HL-60/S4 treated with phorbol 12-myristate 13-acetate at 8.2 ng/mL for 4 days and 3 days (cell line): ENCODE results near the gene NDUFA11.

ENCODE experiments used
- in situ Hi-C: fragments of 300-500 bp; cut with MboI; formaldehyde crosslinking; loops from 2 replicates; pipeline ENCODE4 v1.15.0; 2022; ENCODE audit warnings: low sequenced_read_pairs

NDUFA11 gene

DNA sequence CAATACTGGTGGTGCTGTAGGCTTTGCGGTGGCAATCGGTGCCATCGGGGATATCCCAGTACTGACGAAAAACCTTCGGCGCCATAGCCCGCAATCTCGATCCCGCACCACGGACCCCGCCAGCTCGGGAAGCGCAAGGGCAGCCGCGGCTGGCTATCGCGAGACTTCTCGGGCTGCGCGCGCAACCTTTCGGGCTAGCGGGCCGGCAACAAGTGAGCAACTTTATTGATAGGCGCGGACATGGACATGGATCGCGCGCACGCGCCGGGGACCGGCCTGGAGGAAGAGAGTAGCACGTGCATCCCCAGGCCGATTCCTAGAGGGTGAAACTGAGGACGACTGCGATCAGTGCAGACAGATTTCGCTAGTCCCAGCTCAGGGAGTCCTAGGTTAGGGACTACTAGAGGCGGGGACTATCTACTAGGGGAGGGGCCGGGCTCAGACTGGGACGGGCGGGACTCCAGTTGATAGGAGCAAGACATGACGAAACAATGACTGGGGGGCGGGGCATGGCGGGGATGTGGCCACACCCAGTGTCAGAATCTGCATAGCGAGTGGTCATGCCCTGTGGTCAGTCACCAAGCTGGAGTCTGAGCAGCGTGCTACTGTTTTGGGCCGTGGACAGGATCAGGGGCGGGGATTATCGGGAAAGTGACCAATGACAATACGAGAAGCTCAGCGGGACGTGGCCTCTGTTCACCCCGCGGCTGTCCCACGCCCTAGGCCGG is at the start of gene NDUFA11:
NDUFA11 (minus strand) TSS at position 167 of the 728 bp plus-strand sequence; CDS start at position 85, 82 bp downstream.
- in situ Hi-C loops, result no loop called here

DNA sequence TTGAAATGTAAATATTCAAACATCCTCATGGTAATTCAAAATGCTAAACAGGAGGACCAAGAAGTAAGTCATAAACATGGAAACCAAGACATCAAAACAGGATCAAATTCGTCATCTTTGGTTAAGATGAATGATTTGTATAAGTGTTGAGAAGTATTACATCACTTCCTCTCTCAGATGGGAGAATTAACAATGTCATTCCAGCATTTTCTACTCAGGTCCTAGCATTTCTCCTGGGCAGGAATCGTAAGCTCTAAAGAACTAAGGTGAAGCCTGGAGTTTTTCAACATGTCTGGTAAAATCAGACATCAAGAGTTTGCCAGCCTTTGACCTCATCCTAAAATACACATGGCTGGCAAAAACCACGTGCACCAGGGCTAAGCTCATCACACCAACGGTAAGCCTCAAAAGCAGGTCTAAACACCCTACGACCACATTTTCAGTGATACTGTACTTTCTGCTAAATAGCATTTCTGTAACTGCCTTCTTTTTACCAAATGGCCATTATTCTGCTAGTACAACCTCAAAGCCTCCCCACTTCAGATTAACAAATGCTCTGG is 49.5 kb upstream of the NDUFA11 start:
- in situ Hi-C loops, result no loop called here

DNA sequence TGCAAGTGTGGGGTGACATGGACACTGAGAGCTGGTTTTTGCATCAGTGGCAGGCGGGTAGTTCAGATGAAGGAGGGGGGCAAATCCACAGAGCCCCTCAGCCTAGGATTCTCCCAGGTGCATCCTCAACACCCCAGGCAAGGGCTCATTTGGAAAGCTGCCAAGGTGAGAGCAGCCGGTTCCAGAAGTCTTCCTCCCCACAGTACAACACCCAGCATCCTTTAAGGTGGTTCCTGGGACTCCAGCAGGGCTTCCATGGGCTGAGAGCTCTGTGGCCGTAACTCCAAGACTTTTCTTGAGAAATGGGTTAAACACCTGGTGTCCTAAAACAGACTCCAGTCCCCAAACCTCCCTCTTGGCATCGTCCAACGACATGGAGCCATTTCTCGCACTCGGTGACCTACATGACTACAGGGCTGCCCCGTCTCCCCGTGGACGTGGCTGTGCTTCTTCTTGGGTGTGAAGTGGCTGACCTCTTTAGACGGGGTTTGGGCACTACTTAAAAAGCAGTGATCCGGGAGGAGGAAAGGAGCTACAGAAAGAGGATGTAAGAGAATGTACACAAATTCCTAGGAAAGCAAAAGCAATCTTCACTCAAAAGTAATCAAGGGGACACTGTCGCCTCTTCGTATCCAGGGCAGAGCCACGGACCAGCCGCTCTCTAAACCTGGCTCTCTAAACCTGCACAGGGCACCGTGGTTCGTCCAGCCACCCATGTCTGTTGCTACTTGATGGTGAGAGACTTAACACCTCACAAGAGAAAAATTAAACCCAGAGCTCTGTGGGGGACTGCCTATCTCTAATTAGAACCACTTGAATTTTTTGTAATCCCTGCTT is 48.8 kb upstream of the NDUFA11 start:
- in situ Hi-C loops, result no loop called here

DNA sequence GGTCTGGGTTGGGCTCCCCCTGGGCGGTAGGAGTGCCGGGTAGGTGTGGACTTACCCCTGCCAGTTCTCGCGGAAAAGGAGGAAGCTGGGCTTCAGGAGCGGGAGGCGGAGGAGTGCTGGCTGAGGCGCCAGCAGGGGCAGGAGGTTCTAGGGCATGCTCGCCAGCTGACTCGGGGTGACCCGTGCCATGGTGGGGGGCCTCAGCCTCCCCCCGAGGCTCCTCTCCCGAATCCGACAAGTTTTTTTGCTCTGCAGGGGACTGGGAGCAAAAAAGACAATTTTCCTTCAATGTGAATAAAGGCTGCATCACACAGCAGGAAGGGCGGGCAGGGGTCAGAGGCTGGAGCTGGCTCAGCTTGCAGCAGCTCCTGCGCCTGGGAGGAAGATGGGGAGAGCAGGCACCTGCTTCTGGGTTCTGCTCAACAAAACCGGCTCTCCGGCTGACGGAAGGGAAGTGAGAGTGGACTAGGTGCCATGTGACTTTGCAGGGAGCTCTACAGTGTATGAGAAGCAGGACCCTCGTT is 47.8 kb upstream of the NDUFA11 start:
- in situ Hi-C loops, result no loop called here

DNA sequence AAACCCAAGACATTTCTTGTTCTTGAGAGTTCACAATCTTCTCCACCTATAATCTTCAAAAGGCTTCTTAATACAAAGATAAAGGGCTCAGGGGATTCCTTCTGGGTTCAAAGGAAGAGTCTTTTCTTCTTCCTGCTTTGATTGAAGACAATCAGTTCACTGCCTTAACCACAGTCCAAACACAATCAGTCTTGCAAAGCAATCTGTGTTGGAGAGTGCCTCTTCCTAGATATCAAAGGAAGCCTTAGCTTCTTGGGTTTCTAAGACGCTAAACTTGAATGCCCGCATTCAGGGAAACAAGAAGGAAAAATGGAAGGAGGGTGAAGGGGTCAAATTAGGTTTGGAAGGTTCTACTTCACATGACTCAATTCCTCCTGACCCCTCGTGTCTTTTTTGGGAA is 47.2 kb upstream of the NDUFA11 start:
- in situ Hi-C loops, result no loop called here

DNA sequence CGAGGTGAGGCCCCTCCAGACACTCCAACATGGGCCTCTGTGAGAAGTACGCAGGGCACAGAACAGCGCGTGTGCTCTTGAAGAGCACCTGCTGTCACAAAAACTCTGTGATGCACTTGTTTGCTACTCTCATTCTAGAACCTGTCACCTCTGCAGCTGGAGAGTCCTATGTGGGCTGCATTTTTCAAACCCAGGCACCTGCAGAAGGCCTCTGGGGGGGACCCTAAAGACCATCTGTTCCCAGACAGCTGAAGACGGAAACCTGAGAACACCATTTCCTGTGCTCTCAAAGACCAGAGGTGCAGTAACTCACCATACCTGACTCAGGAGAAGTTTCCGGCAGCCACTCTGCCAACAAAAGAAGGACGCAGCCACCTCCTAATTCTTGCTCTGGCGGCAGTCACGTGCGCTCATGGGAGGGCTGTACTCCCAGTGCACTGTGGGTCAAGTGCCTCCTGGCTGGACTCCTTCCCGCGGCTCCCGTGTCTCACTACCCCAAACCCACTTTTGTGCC is 46.3 kb upstream of the NDUFA11 start:
- in situ Hi-C loops, result no loop called here

DNA sequence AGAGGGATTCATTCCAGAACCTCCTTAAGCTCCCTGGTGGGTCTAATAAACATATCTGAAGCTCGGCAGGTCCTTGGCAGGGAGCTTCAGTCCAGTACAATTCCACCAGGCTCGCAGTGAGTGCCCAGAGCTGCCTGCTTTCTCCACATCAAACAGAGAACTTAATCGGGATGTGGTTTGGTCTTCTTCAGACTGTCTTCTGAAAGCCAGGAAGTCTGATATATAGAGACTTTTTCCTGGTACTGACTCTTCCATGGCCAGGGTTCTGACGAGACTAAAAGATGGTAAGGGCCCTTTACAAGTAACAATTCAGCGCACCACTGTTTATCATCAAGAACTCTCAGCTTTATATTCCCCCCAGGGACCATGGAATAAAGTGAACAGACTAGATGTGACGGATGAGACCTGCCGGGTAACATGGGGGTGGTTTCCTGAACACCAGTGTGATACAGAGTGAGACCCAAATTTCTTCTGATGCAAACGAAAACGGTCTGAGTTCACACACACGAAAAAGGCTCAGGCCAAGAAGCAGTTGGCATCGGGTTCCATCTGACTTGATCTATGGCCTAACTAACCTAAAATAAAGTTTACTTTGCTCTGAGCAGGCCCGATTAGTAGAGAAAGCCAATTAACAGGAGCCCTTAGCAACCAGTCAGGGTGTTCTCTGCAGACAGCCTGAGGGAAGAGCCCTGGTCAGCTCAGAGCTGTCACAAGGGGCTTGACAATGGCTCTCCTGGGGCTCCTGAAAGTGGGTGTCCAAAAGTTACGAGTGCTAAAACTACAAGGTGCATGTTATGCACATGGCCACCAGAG is 45.4 kb upstream of the NDUFA11 start:
- in situ Hi-C loops, result no loop called here

DNA sequence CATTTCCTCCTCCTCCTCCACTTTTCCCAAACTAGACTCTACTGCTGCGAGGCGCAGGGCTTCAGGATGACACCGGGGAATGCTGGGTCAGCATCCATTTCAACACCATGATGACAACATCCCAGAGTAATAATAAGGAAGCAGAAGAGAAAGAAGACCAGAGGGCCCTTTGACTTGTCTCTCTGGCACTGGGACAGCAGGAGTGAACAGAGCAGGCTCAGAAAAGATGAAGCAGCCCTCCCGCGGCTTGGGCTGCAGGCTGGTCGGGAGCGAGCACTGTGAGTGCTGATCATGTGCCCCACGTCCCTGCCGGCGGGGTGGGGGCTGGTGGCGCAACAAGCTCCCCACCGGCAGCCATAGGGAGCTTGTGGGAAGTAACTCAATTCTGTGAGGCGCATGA is 43.8 kb upstream of the NDUFA11 start:
- in situ Hi-C loops, result no loop called here

DNA sequence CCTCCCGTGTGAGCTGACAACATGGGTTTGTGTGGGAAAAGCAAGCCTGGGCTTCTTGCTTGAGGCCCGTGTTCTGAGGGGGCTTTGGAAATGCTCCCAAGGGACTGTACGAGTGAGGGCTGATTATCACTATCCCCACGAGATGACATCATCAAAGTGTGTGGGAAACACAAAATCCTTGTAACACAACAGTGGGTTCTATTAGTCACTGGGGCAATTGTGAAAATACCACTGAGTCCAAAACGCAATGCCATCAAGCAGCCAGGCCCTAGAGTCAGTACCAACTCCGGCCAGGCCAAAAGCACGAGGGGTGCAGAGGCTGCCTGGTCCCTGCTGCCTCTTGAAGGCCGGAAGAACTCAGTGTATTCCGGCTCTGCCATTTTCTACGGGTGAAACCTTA is 40.0 kb upstream of the NDUFA11 start:
- in situ Hi-C loops, result no loop called here

DNA sequence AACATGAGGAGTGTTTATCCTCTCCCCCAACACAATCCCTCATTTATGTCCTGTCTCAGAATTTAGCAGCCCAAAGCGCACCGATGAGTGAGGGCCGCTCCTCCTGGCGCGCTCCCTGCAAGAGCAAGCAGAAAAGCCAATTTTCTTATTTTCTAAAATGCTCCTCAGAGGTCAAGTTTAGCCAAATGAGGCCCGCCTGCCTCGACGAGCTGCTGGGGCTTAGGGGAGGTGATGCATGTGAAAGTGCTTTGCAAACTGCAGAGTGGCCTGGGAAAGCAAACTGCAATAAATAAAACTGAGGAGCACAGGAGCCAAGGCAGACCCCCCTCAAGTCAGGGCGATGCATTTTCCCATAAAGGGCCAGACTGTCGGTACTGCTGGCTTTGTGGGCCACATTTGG is 39.5 kb upstream of the NDUFA11 start:
- in situ Hi-C loops, result no loop called here

DNA sequence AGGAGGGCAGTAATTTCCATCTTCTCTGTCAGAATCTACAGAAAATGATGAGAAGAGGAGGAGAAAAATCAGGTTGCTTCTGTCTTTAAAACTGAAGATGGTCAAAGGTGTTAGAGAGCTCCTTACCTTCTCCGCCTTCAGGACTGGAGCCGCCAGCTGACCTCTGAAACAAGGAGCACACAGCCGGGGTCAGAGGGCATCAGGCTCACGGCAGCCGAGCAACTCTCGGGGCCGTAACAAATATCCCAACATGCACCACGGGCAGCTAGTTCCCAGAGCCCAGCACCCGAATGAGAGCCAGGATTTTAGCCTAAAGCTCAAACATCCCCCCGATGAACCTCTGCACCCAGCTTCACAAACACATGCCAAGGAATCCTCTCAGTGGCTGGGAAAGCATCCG is 38.1 kb upstream of the NDUFA11 start:
- in situ Hi-C loops, result no loop called here

DNA sequence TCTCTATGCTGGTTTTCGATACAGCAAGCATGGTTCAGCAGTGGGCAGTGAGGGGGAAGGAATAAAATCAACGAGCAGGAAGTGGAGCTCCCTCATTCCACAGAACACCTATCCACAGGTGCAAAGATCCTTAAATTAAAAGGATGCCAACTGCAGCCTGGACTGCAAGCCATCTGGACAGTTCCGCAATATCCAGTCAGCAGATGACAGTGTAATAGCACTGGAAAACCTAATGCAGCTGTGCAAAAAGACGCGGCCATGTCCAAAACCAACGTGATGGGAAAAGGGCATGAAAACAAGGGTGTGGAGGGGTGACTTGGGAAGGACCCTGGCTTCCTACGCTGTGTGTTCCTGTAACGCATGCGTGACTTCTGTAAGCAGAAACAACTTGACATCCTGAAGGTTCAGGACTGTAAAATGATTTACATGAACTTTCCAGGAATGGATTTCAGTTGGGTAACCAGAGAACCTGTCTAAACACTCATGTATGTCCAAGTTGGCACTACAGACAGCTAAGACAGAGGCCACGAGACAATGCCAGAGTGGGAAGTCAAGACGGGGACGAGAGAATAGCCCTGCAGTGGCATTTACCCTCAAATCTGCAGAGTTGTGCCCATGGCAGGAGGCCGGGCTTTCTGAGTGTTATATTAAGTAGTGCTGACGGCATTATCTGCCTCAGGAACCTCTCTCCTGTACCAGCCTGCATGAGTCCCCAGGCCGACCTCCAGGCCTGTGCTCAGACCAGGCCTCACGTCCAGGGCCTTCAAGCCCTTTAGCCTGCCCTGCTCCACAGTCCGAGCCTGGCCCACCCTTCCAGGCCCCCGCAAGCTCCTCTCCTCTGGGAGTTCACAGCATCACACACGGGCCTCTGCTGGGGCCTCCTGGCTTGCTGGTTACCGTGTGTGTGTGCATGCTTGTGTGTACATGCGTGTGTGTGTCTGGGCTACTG is 36.9 kb upstream of the NDUFA11 start:
- in situ Hi-C loops, result no loop called here

DNA sequence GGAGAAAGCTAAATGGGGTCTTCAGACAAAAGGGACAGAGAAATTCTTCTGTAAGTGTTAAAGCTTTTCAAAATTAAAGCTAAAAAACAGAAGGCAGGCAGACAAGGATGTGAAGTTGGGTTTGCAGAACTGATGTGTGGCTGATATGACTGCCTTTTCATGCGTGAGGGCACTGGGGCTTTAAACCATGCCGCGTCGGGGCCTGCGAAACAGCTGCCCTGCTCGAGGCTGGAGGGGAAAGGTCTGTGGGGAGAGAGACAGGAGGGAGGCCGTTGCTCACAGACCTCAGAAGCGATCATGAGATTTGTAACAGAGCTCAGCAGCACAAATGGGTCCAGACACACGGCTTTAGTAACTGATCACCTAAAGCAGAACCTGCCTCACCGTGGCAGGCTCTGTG is 34.0 kb upstream of the NDUFA11 start:
- in situ Hi-C loops, result no loop called here

DNA sequence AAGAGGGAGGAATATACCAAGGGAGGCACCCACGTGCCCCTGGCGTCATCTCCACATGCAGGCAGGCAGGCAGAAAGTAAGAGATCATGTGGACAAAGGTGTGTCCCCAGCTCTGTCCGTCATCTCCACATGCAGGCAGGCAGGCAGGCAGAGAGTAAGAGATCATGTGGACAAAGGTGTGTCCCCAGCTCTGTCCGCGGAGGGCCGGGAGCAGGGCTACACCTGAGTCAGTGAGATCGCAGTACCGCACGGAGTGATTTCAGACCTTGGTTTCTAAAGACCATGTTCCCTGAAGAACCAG is 32.7 kb upstream of the NDUFA11 start:
- in situ Hi-C loops, result no loop called here

DNA sequence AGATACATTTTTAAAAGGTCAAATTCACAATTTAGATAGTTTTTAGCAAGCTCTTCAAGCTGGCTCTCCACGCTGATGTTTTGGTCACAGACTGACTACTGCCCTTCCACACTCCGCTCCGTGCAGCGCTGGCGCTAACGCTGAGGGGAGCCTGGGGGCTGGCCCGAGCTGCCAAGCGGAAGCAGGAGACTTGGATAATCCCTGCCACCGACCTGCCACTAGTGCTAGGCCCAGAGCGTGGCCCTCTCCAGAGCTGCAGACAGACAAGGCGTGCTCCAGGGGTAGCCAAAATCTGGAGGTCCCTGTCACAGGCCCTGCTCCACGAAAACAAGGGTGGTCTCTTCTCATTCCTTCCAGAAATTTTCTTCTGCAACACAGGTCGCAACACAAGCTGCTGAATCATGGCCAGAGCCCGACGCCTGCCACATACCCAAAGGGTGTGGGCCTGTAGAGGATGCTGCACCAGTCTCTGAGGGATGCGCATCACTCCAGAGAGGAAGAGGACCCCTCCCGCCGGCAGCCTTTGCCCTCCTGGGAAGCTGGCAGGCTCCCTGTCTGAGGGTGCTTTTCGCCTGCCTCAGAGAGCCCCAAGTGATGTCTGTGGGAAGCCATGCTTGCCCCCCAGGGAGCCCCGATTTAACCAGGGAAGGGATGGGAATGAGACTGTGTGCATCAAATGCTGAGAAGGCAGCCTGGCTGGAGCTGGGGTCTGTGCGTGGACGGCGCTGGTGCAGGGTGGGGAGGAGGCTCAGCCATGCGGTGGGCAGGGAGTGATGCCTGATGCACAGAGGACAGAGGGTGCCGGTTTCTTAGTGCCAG is 32.1 kb upstream of the NDUFA11 start:
- in situ Hi-C loops, result no loop called here

DNA sequence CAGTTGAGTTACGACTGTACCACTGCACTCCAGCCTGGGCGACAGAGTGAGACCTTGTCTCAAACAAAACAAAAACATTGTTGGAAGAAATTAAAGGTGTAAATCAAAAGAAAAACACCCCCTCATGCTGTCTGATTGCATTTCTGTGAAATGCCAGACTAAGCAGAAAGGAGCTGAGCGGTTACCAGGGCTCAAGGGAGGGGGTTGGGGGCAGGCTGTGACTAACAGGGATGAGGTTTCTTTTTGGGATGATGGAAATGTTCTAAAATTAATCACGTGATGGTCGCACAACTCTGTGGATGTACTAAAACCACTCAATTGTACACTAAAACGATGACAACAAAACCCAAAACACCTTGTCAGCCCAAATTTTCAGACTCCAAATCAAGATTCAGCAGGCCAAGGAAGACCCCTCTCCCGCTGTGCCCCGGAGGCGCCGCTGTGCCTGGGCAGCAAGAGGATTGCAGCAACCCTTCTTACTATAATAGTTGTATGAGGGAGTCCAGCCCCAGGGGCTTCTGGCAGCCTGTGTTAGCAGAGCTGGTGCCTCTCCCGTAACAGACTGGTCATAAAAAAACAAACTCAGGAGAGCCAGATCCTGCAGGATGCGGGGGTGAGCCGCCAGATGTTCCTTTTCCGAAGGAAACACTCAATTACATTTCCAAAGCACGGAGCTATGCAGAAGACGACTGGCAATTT is 31.3 kb upstream of the NDUFA11 start:
- in situ Hi-C loops, result no loop called here

DNA sequence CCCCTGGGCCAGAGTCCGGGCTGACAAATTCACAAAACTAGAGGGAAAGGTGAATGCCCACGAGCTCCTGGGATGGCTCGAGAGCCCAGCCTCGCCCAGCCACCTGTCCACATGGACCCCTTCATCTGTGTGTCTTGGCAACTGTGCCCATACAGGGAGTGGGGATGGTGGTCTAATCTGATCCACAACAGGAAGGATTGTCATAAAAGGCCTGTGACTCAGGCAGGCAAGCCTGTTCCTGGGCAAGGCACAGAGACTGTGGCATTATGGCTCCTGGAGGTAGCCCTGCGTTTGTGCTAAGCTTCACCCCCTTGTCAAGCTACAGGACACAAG is 30.4 kb upstream of the NDUFA11 start:
- in situ Hi-C loops, result no loop called here

DNA sequence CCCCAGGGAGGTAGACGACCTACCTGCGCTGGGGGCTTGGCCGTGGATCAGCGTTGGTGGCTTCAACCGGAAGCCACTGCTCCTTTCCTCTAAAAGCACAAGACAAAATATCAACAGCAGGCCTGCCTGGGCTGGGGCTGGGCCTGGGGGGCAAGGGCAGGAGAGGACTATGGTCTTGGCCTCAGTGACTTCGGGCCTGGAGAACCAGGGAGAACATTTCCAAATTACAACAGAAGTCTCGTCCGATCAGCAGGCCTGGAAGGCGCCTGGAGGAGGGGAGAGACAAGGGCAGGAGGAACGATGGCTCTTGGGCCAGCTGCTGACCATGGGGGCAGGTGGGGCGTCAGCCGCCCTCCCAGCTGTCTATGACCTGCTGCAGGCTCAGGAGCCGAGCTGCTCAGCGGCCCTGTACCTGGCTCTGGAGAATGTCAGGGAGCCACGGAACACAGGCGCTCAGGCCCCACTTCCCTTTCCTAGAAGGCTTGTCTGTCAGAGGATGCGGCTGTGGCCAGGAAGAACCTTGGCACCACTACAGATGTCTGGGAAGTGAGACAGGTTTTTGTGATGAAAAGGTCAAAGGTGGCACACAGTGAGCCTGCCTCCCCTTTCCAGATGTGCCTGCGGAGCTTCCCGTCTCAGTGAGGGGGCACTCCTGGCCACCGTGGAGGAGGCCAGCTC is 29.9 kb upstream of the NDUFA11 start:
- in situ Hi-C loops, result no loop called here
